B cell (primary cell): Measurements from ENCODE around the gene MR1. TPM values are rescaled to one million over a fixed set of nuclear protein-coding genes. Genes with fewer than 3 reads are reported as not detected.
"Not testable (repeated sequence)": the region's sequence is repeated elsewhere in the genome, so short reads cannot be mapped to it uniquely, and the experiment has no call there.

ENCODE experiments used
- ATAC-seq: fragments of 200-7000 bp; cut with Tn5 transposase; one replicate; pipeline ENCODE4 v1.10.0; 2021; ENCODE audit warnings: low read depth, mild to moderate bottlenecking, moderate number of reproducible peaks, moderate library complexity
- CTCF ChIA-PET: fragments of 350-600 bp; sonication (Branson Sonifier 250); formaldehyde crosslinking; loops from one replicate; lab custom pipeline; 2021; ENCODE audit warnings: antibody characterized with exemption, inconsistent platforms; lab: Charles Lee
- POLR2A ChIA-PET: fragments of 350-600 bp; sonication (Branson Sonifier 250); formaldehyde crosslinking; loops from one replicate; lab custom pipeline; 2021; ENCODE audit warnings: antibody characterized with exemption; lab: Charles Lee
- DNase-seq: peaks from one replicate; pipeline ENCODE4 v3.0.0; 2013
- H2AFZ ChIP-seq: 2 replicates; pipeline ENCODE4 v1.6.1; 2012; ENCODE audit warnings: mild to moderate bottlenecking, low read depth, low read length; ENCODE audit not compliant: insufficient read depth, poor library complexity, severe bottlenecking
- H3K27ac ChIP-seq, 2 donors: 1 replicate in 1 of 2; 2 replicates in 1 of 2; pipeline ENCODE4 v1.5.1; 2012 to 2013; ENCODE audit warnings: low read length in 2 of 2, mild to moderate bottlenecking in 2 of 2, moderate library complexity in 1 of 2
- H3K27me3 ChIP-seq, 4 experiments: fragments of 200-600 bp in 1 of 4; sonication (generic) in 1 of 4; replicated peaks in 1 of 4; 1 replicate in 2 of 4; 2 replicates in 2 of 4; pipeline versions ENCODE4 v1.6.1 to v1.7.0; 2013 to 2016; ENCODE audit warnings: low read length in 3 of 4, mild to moderate bottlenecking in 2 of 4, mixed read lengths in 1 of 4, moderate library complexity in 1 of 4; ENCODE audit not compliant: insufficient read depth in 4 of 4, control insufficient read depth in 3 of 4; ENCODE audit errors: control extremely low read depth in 1 of 4
- H3K36me3 ChIP-seq, 2 experiments: replicated peaks in 1 of 2; 1 replicate in 1 of 2; 2 replicates in 1 of 2; pipeline versions ENCODE4 v1.6.1 to v1.7.1; 2013; ENCODE audit warnings: low read length in 1 of 2; ENCODE audit not compliant: insufficient read depth in 2 of 2, control insufficient read depth in 1 of 2; ENCODE audit errors: control extremely low read depth in 1 of 2, extremely low read depth in 1 of 2
- H3K4me1 ChIP-seq, 2 donors: fragments of 200-600 bp in 1 of 2; sonication (generic) in 1 of 2; 1 replicate in 1 of 2; 2 replicates in 1 of 2; pipeline versions ENCODE4 v1.5.1 to v1.6.1; 2013 to 2017; ENCODE audit warnings: low read length in 2 of 2; ENCODE audit not compliant: control insufficient read depth in 2 of 2, insufficient read depth in 2 of 2
- H3K4me2 ChIP-seq: replicated peaks from 2 replicates; pipeline ENCODE3; 2012; ENCODE audit warnings: mild to moderate bottlenecking, low read depth, low read length; ENCODE audit not compliant: poor library complexity, severe bottlenecking
- H3K4me3 ChIP-seq, 5 experiments: fragments of 200-600 bp in 1 of 5; sonication (generic) in 1 of 5; 1 replicate in 3 of 5; 2 replicates in 2 of 5; pipeline versions ENCODE4 v1.5.1 to v1.7.0; 2011 to 2016; ENCODE audit warnings: low read length in 4 of 5, mild to moderate bottlenecking in 4 of 5, low read depth in 2 of 5, control low read depth in 1 of 5, moderate library complexity in 1 of 5; ENCODE audit not compliant: insufficient read depth in 1 of 5; ENCODE audit errors: control extremely low read depth in 1 of 5, extremely low read depth in 1 of 5
- H3K79me2 ChIP-seq: fragments of 200-600 bp; sonication (generic); one replicate; pipeline ENCODE4 v1.6.0; 2016; ENCODE audit warnings: low read length; ENCODE audit not compliant: control insufficient read depth, insufficient read depth
- H3K9ac ChIP-seq: fragments of 200-600 bp; sonication (generic); 2 replicates; pipeline ENCODE4 v1.6.1; 2017; ENCODE audit warnings: mild to moderate bottlenecking, low read length, moderate library complexity
- H3K9me3 ChIP-seq, 3 donors: one replicate each; pipeline versions ENCODE4 v1.6.1 to v1.7.1; 2013; ENCODE audit warnings: low read length in 2 of 3; ENCODE audit not compliant: control insufficient read depth in 2 of 3, insufficient read depth in 1 of 3; ENCODE audit errors: control extremely low read depth in 1 of 3
- H4K20me1 ChIP-seq: 2 replicates; pipeline ENCODE4 v1.6.0; 2012; ENCODE audit warnings: mild to moderate bottlenecking, low read length; ENCODE audit not compliant: insufficient read depth, control insufficient read depth, poor library complexity, severe bottlenecking
- H3K27ac Mint-ChIP-seq: one replicate; pipeline ENCODE4 v1.8.0; 2021; ENCODE audit warnings: mixed read lengths
- H3K27me3 Mint-ChIP-seq: one replicate; pipeline ENCODE4 v1.8.0; 2021; ENCODE audit warnings: mixed read lengths
- H3K4me1 Mint-ChIP-seq: one replicate; pipeline ENCODE4 v1.8.0; 2021; ENCODE audit warnings: mixed read lengths
- H3K4me3 Mint-ChIP-seq: one replicate; pipeline ENCODE4 v1.8.0; 2021; ENCODE audit warnings: mixed read lengths
- H3K9me3 Mint-ChIP-seq: one replicate; pipeline ENCODE4 v1.8.0; 2022; ENCODE audit warnings: mixed read lengths; ENCODE audit not compliant: insufficient read depth
- CTCF ChIP-seq: fragments of 200-600 bp; IDR thresholded peaks from one replicate; pipeline ENCODE4 v1.8.0; 2022; ENCODE audit warnings: antibody characterized with exemption, mild to moderate bottlenecking
- EZH2 ChIP-seq: IDR thresholded peaks from 2 replicates; pipeline ENCODE4 v1.6.1; 2012; ENCODE audit warnings: borderline replicate concordance, low read depth, mild to moderate bottlenecking, moderate library complexity, low read length; ENCODE audit not compliant: insufficient read depth, poor library complexity, severe bottlenecking
- WGBS: methylation state at CpG from one replicate; pipeline ENCODE4 v1.1.5; 2013; ENCODE audit warnings: missing lambda C conversion rate; ENCODE audit not compliant: insufficient coverage; 5-methylcytosine and 5-hydroxymethylcytosine counted together
- intact Hi-C: fragments of 100-400 bp; cut with micrococcal nuclease; formaldehyde crosslinking; loops from one replicate; pipeline ENCODE4 v1.10.0; 2022
- polyA plus RNA-seq: library from polyadenylated mRNA; depleted of rRNA; stranded (reverse); fragments of >200 nt; gene quantifications from 2 replicates; pipeline ENCODE4 v1.2.3, GENCODE V29; 2012
- total RNA-seq, 2 donors: library from RNA; stranded (reverse); fragments of 120-200 nt in 1 of 2; gene quantifications; 1 replicate in 1 of 2; 2 replicates in 1 of 2; pipeline versions ENCODE4 v1.2.3 to v1.2.4, GENCODE V29; 2013 to 2022

Gene MR1
- total and polyA plus RNA-seq, 2 donors (not counting 1 experiment from before 2014, with no cell fraction given): 9.5 to 28.2 TPM

GRCh38 chr1:181035210-181035609 is 1.4 kb downstream of the MR1 start:
- Histone ChIP-seq H3K4me3 (peak overlapping the region in 1 of 5 experiments; percentile 90), H3K79me2 (peaks cover 70% of the 10 kb centered on the region), H3K4me1 (peaks cover 39 to 49% of the 10 kb centered on the region in 2 donors), H3K36me3 (peaks cover 0 to 19% of the 10 kb centered on the region in 2 experiments), H3K4me2 (peak overlapping the region; percentile 76), H4K20me1 (peaks cover 14% of the 10 kb centered on the region), H3K9ac (peak overlapping the region; percentile 90)
- H3K27me3 ChIP-seq, H3K27me3 Mint-ChIP-seq, H3K27ac Mint-ChIP-seq, H3K9me3 ChIP-seq, H3K27ac ChIP-seq, intact Hi-C loops, H2AFZ ChIP-seq, DNase-seq, H3K9me3 Mint-ChIP-seq, ATAC-seq: not testable (repeated sequence)
- Mint-ChIP-seq H3K4me1 (peaks cover 63% of the 10 kb centered on the region), H3K4me3 (peak overlapping the region; percentile 52)
- ChIA-PET POLR2A (interaction anchor here (0.6 to 0.7 kb wide), 3 partner anchors 12 to 99 kb away, joined by 3 to 5 read pairs (median 4); no protein-coding TSS in a partner anchor), CTCF (interaction anchor here (0.9 to 4.3 kb wide), 4 partner anchors 17 to 131 kb away, joined by 3 to 37 read pairs (median 4); no protein-coding TSS in a partner anchor)
- no CpG with 5 or more reads among the region's 4 CpGs for WGBS

GRCh38 chr1:181036107-181036836 is 2.5 kb downstream of the MR1 start:
- peak overlapping the region; percentile 52 for H3K4me3 Mint-ChIP-seq
- H3K4me3 ChIP-seq: no peak overlapping the region
- H3K27ac Mint-ChIP-seq: no peak overlapping the region
- ChIA-PET CTCF (interaction anchor here (0.8 to 4.8 kb wide), 7 partner anchors 13 to 130 kb away, joined by 3 to 119 read pairs (median 5); no protein-coding TSS in a partner anchor), POLR2A (no interaction called here)
- no peaks in the 10 kb centered on the region for H3K9me3 ChIP-seq
- peaks cover 39 to 49% of the 10 kb centered on the region in 2 donors for H3K4me1 ChIP-seq
- DNase-seq (no peak), ATAC-seq (no peak)
- TF ChIP-seq CTCF (no peak), EZH2 (no peak)
- no peaks in the 10 kb centered on the region for H3K9me3 Mint-ChIP-seq
- peak overlapping the region; percentile 76 for H3K4me2 ChIP-seq
- H3K4me1 Mint-ChIP-seq: peaks cover 69% of the 10 kb centered on the region
- no peaks in the 10 kb centered on the region for H3K27me3 ChIP-seq
- intact Hi-C loops: no loop called here
- H3K27me3 Mint-ChIP-seq: no peaks in the 10 kb centered on the region
- no peak overlapping the region for H2AFZ ChIP-seq
- peaks cover 0 to 25% of the 10 kb centered on the region in 2 experiments for H3K36me3 ChIP-seq
- peaks cover 77% of the 10 kb centered on the region for H3K79me2 ChIP-seq
- H4K20me1 ChIP-seq: peaks cover 18% of the 10 kb centered on the region
- WGBS: 100% methylated on average over 3 of the region's 4 CpGs
- H3K27ac ChIP-seq: no peak overlapping the region
- H3K9ac ChIP-seq: peak overlapping the region; percentile 1
